HepG2 (cell line): ENCODE measurements around the gene KIAA0040. TPM values are rescaled to one million over a fixed set of nuclear protein-coding genes. Genes with fewer than 3 reads are reported as not detected.

Experiments used
- ATAC-seq: fragments of 200-7000 bp; cut with Tn5 transposase; 3 replicates; pipeline ENCODE4 v1.9.1; 2020; ENCODE audit warnings: mild to moderate bottlenecking, moderate library complexity
- BruUV-seq: library from RNA; stranded (reverse); fragments of 400-500 nt; replicated peaks from 2 replicates; lab custom pipeline; 2021; lab: Mats Ljungman, UMichigan
- CTCF ChIA-PET: fragments of 300-600 bp; formaldehyde crosslinking; extraction: SDS; loops from one replicate; lab custom pipeline; 2021; ENCODE audit warnings: low total read pairs, inconsistent platforms, low intra/inter-chr PET ratio; lab: Yijun Ruan, JAX
- POLR2A ChIA-PET: fragments of 350-600 bp; sonication (Branson Sonifier 250); formaldehyde crosslinking; loops from one replicate; lab custom pipeline; 2020; ENCODE audit warnings: antibody characterized with exemption, inconsistent platforms; lab: Yijun Ruan, JAX
- DNase-seq: peaks from one replicate; pipeline ENCODE4 v3.0.0-alpha.2; 2015; ENCODE audit warnings: low spot score
- FAIRE-seq: peaks from 3 replicates; lab custom pipeline; 2011; peaks lifted over from hg19 to GRCh38; lab: Jason Lieb, UNC
- H2AFZ ChIP-seq: one replicate; pipeline ENCODE4 v1.6.1; 2011; ENCODE audit warnings: low read length, inconsistent platforms
- H3K27ac ChIP-seq: fragments of 300-600 bp; 3 replicates; pipeline ENCODE4 v1.8.0; 2011; ENCODE audit warnings: mixed run types, mild to moderate bottlenecking, mixed read lengths, low read length, inconsistent platforms; ENCODE audit not compliant: insufficient read depth; ENCODE audit errors: extremely low read length
- H3K27me3 ChIP-seq, 2 experiments: fragments of 200-600 bp in 1 of 2; 2 replicates in 1 of 2; 3 replicates in 1 of 2; pipeline versions ENCODE4 v1.6.0 to v1.8.0; 2011; ENCODE audit warnings: low read length in 2 of 2, mild to moderate bottlenecking in 2 of 2, moderate library complexity in 2 of 2, inconsistent platforms in 1 of 2; ENCODE audit not compliant: insufficient read depth in 2 of 2, control insufficient read depth in 1 of 2
- H3K36me3 ChIP-seq, 2 experiments: fragments of 200-600 bp in 1 of 2; replicated peaks in 1 of 2; 2 replicates in 1 of 2; 3 replicates in 1 of 2; pipeline versions ENCODE4 v1.5.1 to v1.8.0; 2011; ENCODE audit warnings: low read length in 2 of 2, inconsistent platforms in 1 of 2; ENCODE audit not compliant: insufficient read depth in 2 of 2, control insufficient read depth in 1 of 2
- H3K4me1 ChIP-seq: 2 replicates; pipeline ENCODE4 v1.5.1; 2012; ENCODE audit warnings: low read length, inconsistent platforms; ENCODE audit not compliant: insufficient read depth
- H3K4me2 ChIP-seq: 2 replicates; pipeline ENCODE4 v1.6.0; 2011; ENCODE audit warnings: low read depth, low read length, inconsistent platforms
- H3K4me3 ChIP-seq, 3 experiments: fragments of 200-600 bp in 1 of 3; sonication (generic), shearing (Covaris generic) in 1 of 3; replicated peaks in 1 of 3; 2 replicates each; pipeline ENCODE4 v1.5.1; 2011 to 2016; ENCODE audit warnings: low read length in 3 of 3, inconsistent platforms in 2 of 3, low read depth in 2 of 3, mild to moderate bottlenecking in 2 of 3, control low read depth in 1 of 3, mixed read lengths in 1 of 3; ENCODE audit not compliant: insufficient read depth in 1 of 3
- H3K79me2 ChIP-seq: one replicate; pipeline ENCODE4 v1.6.1; 2011; ENCODE audit warnings: low read length, inconsistent platforms; ENCODE audit not compliant: insufficient read depth
- H3K9ac ChIP-seq: 2 replicates; pipeline ENCODE4 v1.6.0; 2011; ENCODE audit warnings: mild to moderate bottlenecking, low read depth, low read length, inconsistent platforms; ENCODE audit not compliant: insufficient read depth
- H3K9me3 ChIP-seq: 2 replicates; pipeline ENCODE4 v1.5.1; 2012; ENCODE audit warnings: mild to moderate bottlenecking, low read length
- H4K20me1 ChIP-seq: 2 replicates; pipeline ENCODE4 v1.6.0; 2011; ENCODE audit warnings: inconsistent platforms, mild to moderate bottlenecking, low read length, moderate library complexity; ENCODE audit not compliant: insufficient read depth
- DMTF1 ChIP-seq: sonication (generic); formaldehyde crosslinking; IDR thresholded peaks from 2 replicates; pipeline ENCODE4 v1.4.0; 2020; ENCODE audit warnings: mild to moderate bottlenecking, missing genetic modification reagents
- EHMT2 ChIP-seq: fragments of 200-600 bp; sonication (generic); IDR thresholded peaks from 2 replicates; pipeline ENCODE4 v1.7.0; 2017; ENCODE audit warnings: antibody characterized with exemption, low read depth, low read length, borderline replicate concordance
- JUNB ChIP-seq: sonication (generic); formaldehyde crosslinking; IDR thresholded peaks from 2 replicates; pipeline ENCODE4 v1.8.0; 2022; ENCODE audit warnings: missing genetic modification reagents, mild to moderate bottlenecking, borderline replicate concordance
- JUND ChIP-seq: sonication (generic); formaldehyde crosslinking; IDR thresholded peaks from 2 replicates; pipeline ENCODE4 v1.8.0; 2022; ENCODE audit warnings: mild to moderate bottlenecking, missing genetic modification reagents
- MBD4 ChIP-seq: IDR thresholded peaks from 2 replicates; pipeline ENCODE4 v1.6.1; 2012; ENCODE audit warnings: low read length, inconsistent platforms, borderline replicate concordance
- NFIC ChIP-seq: IDR thresholded peaks from 2 replicates; pipeline ENCODE4 v1.6.1; 2012; ENCODE audit warnings: mild to moderate bottlenecking, low read length, inconsistent platforms
- NFYB ChIP-seq: sonication (generic); formaldehyde crosslinking; IDR thresholded peaks from 2 replicates; pipeline ENCODE4 v1.4.0; 2020; ENCODE audit warnings: missing genetic modification reagents
- SKI ChIP-seq: fragments of 450-650 bp; IDR thresholded peaks from one replicate; pipeline ENCODE4 v1.6.1; 2018; ENCODE audit warnings: mild to moderate bottlenecking; ENCODE audit not compliant: partially characterized antibody
- SMARCC2 ChIP-seq: fragments of 450-650 bp; IDR thresholded peaks from 2 replicates; pipeline ENCODE4 v1.6.1; 2017; ENCODE audit warnings: antibody characterized with exemption, mild to moderate bottlenecking
- TAF1 ChIP-seq: sonication (generic); formaldehyde crosslinking; IDR thresholded peaks from 2 replicates; pipeline ENCODE4 v1.4.0; 2020; ENCODE audit warnings: missing genetic modification reagents
- TSC22D2 ChIP-seq: sonication (generic); formaldehyde crosslinking; IDR thresholded peaks from 2 replicates; pipeline ENCODE4 v1.5.1; 2020; ENCODE audit warnings: missing genetic modification reagents, mild to moderate bottlenecking, borderline replicate concordance
- ZBTB21 ChIP-seq: sonication (generic); formaldehyde crosslinking; IDR thresholded peaks from 2 replicates; pipeline ENCODE4 v1.4.0; 2020; ENCODE audit warnings: missing genetic modification reagents
- ZBTB3 ChIP-seq: sonication (generic); formaldehyde crosslinking; IDR thresholded peaks from 2 replicates; pipeline ENCODE4 v1.4.0; 2020; ENCODE audit warnings: low read depth, mild to moderate bottlenecking, moderate library complexity, missing genetic modification reagents, borderline replicate concordance
- ZNF558 ChIP-seq: sonication (generic); formaldehyde crosslinking; IDR thresholded peaks from 2 replicates; pipeline ENCODE4 v1.9.0; 2022; ENCODE audit warnings: mild to moderate bottlenecking, missing genetic modification reagents, borderline replicate concordance
- WGBS: methylation state at CpG from one replicate; pipeline ENCODE4 v1.1.6; 2017; ENCODE audit warnings: low lambda C conversion rate; 5-methylcytosine and 5-hydroxymethylcytosine counted together
- in situ Hi-C: cut with HindIII; loops from 2 replicates; pipeline ENCODE4 v1.10.0; 2017; ENCODE audit warnings: low pct_unique_long_range_greater_than_20kb; ENCODE audit not compliant: extremely low pct_ligation_motif_present
- intact Hi-C: fragments of 100-400 bp; cut with micrococcal nuclease; formaldehyde crosslinking; loops from one replicate; pipeline ENCODE4 v1.10.0; 2022; ENCODE audit not compliant: unreplicated experiment
- polyA plus RNA-seq, 8 experiments: library from polyadenylated mRNA; depleted of rRNA in 3 of 8; stranded (reverse) in 7 of 8; unstranded in 1 of 8; fragments of >200 nt; fragmentation: Illumina TruSeq in 4 of 8; extraction: Trizol in 4 of 8; gene quantifications; 2 replicates each; pipeline versions ENCODE4 v1.2.1 to v1.2.3, GENCODE V29; 2011 to 2016; ENCODE audit warnings: low read depth in 4 of 8, missing spikeins in 1 of 8, mixed read lengths in 1 of 8; ENCODE audit not compliant: insufficient read depth in 1 of 8
- total RNA-seq, 5 experiments: library from RNA; depleted of rRNA; stranded (reverse); fragments of >200 nt; fragmentation: Illumina TruSeq; extraction: Trizol; gene quantifications; 2 replicates each; pipeline ENCODE4 v1.2.3, GENCODE V29; 2016; ENCODE audit warnings: low read depth in 1 of 5
- TF ChIP-seq, protein P1 (sequence below): IDR thresholded peaks from 2 replicates; pipeline ENCODE4 v1.6.1; 2012; ENCODE audit warnings: low read depth, low read length, improper control_type of control experiment
- TF ChIP-seq, protein P2 (sequence below): sonication (generic); formaldehyde crosslinking; IDR thresholded peaks from 2 replicates; pipeline ENCODE4 v1.9.0; 2021; ENCODE audit warnings: mild to moderate bottlenecking, missing genetic modification reagents

The KIAA0040 gene
- total and polyA plus RNA-seq, 2 of the 13 experiments (the other 11 are each of a cell fraction or from before 2014, with no cell fraction given) = 0.24 to 0.26 TPM

GRCh38 chr1:175163702-175164101, 28.9 kb downstream of the KIAA0040 start:
- intact Hi-C loops (no loop called here), in situ Hi-C loops (loop anchor here (25.0 kb wide), 3 partner anchors 724 to 1674 kb away; no protein-coding TSS in a partner anchor)
- BruUV-seq = no TSS peak
- DNase-seq (no peak), FAIRE-seq (no peak), ATAC-seq (no peak)
- no peak overlapping the region for H3K9ac ChIP-seq
- H3K4me2 ChIP-seq = no peak overlapping the region
- no peaks in the 10 kb centered on the region for H3K79me2 ChIP-seq
- ChIA-PET CTCF (no interaction called here), POLR2A (no interaction called here)
- H3K27me3 ChIP-seq = no peaks in the 10 kb centered on the region
- H3K27ac ChIP-seq = no peak overlapping the region
- WGBS = 42% methylated on average over 4 of the region's 4 CpGs
- H3K4me3 ChIP-seq = no peak overlapping the region
- no peaks in the 10 kb centered on the region for H3K9me3 ChIP-seq
- no peak overlapping the region for H2AFZ ChIP-seq
- no peaks in the 10 kb centered on the region for H3K4me1 ChIP-seq
- no peaks in the 10 kb centered on the region for H3K36me3 ChIP-seq
- H4K20me1 ChIP-seq = no peaks in the 10 kb centered on the region
- TF ChIP-seq NFYB (no peak), EHMT2 (no peak), SKI (no peak), SMARCC2 (no peak), ZBTB3 (CRISPR knock-in tag) (no peak), ZBTB21 (CRISPR knock-in tag) (no peak), ZNF558 (CRISPR knock-in tag) (no peak), TAF1 (CRISPR knock-in tag) (no peak), TSC22D2 (CRISPR knock-in tag) (no peak), NFIC (no peak), JUND (CRISPR knock-in tag) (no peak), DMTF1 (CRISPR knock-in tag) (no peak), MBD4 (no peak), JUNB (CRISPR knock-in tag) (no peak)
- TF ChIP-seq, protein P1, sequence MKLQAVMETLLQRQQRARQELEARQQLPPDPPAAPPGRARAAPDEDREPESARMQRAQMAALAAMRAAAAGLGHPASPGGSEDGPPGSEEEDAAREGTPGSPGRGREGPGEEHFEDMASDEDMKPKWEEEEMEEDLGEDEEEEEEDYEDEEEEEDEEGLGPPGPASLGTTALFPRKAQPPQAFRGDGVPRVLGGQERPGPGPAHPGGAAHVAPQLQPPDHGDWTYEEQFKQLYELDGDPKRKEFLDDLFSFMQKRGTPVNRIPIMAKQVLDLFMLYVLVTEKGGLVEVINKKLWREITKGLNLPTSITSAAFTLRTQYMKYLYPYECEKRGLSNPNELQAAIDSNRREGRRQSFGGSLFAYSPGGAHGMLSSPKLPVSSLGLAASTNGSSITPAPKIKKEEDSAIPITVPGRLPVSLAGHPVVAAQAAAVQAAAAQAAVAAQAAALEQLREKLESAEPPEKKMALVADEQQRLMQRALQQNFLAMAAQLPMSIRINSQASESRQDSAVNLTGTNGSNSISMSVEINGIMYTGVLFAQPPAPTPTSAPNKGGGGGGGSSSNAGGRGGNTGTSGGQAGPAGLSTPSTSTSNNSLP = no peak
- TF ChIP-seq, protein P2, sequence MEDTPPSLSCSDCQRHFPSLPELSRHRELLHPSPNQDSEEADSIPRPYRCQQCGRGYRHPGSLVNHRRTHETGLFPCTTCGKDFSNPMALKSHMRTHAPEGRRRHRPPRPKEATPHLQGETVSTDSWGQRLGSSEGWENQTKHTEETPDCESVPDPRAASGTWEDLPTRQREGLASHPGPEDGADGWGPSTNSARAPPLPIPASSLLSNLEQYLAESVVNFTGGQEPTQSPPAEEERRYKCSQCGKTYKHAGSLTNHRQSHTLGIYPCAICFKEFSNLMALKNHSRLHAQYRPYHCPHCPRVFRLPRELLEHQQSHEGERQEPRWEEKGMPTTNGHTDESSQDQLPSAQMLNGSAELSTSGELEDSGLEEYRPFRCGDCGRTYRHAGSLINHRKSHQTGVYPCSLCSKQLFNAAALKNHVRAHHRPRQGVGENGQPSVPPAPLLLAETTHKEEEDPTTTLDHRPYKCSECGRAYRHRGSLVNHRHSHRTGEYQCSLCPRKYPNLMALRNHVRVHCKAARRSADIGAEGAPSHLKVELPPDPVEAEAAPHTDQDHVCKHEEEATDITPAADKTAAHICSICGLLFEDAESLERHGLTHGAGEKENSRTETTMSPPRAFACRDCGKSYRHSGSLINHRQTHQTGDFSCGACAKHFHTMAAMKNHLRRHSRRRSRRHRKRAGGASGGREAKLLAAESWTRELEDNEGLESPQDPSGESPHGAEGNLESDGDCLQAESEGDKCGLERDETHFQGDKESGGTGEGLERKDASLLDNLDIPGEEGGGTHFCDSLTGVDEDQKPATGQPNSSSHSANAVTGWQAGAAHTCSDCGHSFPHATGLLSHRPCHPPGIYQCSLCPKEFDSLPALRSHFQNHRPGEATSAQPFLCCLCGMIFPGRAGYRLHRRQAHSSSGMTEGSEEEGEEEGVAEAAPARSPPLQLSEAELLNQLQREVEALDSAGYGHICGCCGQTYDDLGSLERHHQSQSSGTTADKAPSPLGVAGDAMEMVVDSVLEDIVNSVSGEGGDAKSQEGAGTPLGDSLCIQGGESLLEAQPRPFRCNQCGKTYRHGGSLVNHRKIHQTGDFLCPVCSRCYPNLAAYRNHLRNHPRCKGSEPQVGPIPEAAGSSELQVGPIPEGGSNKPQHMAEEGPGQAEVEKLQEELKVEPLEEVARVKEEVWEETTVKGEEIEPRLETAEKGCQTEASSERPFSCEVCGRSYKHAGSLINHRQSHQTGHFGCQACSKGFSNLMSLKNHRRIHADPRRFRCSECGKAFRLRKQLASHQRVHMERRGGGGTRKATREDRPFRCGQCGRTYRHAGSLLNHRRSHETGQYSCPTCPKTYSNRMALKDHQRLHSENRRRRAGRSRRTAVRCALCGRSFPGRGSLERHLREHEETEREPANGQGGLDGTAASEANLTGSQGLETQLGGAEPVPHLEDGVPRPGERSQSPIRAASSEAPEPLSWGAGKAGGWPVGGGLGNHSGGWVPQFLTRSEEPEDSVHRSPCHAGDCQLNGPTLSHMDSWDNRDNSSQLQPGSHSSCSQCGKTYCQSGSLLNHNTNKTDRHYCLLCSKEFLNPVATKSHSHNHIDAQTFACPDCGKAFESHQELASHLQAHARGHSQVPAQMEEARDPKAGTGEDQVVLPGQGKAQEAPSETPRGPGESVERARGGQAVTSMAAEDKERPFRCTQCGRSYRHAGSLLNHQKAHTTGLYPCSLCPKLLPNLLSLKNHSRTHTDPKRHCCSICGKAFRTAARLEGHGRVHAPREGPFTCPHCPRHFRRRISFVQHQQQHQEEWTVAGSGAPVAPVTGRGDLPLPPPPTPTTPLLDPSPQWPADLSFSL (CRISPR knock-in tag) = no peak
